GM12864 (cell line): ENCODE measurements around the gene PTGS2.
"Not testable (repeated sequence)": the region's sequence is repeated elsewhere in the genome, so short reads cannot be mapped to it uniquely, and the experiment has no call there.

Experiments
- DNase-seq: peaks from one replicate; pipeline ENCODE4 v3.0.0-alpha.2; 2011; ENCODE audit warnings: low read depth
- H3K4me3 ChIP-seq: 2 replicates; pipeline ENCODE4 v1.5.1; 2011; ENCODE audit warnings: mild to moderate bottlenecking, low read depth, low read length, control low read depth
- TF ChIP-seq, protein P1 (sequence below): IDR thresholded peaks from 2 replicates; pipeline ENCODE4 v1.5.1; 2011; ENCODE audit warnings: low read depth, mild to moderate bottlenecking, moderate library complexity, low read length, control low read depth, inconsistent platforms; ENCODE audit errors: missing control alignments

Gene PTGS2

DNA sequence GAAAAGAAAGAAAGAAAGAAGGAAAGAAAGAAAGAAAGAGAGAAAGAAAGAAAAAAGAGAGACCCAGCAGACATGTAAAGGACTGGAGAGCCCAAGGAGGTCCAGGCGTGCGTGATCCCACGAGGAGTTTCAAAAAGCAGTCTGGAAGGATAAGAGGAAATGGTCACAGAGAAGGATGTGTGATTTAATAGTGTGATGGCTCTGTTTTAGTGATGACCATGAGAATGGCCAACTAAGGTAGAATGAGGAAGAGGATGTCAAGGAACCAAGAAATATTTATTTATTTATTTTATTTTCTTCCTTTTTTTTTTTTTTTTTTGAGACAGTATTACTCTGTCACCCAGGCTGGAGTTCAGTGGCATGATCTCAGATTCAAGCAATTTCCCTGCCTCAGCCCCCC, 25.5 kb downstream of the PTGS2 start:
- DNase-seq, result no peak
- H3K4me3 ChIP-seq, result no peak overlapping the region
- TF ChIP-seq, protein P1, sequence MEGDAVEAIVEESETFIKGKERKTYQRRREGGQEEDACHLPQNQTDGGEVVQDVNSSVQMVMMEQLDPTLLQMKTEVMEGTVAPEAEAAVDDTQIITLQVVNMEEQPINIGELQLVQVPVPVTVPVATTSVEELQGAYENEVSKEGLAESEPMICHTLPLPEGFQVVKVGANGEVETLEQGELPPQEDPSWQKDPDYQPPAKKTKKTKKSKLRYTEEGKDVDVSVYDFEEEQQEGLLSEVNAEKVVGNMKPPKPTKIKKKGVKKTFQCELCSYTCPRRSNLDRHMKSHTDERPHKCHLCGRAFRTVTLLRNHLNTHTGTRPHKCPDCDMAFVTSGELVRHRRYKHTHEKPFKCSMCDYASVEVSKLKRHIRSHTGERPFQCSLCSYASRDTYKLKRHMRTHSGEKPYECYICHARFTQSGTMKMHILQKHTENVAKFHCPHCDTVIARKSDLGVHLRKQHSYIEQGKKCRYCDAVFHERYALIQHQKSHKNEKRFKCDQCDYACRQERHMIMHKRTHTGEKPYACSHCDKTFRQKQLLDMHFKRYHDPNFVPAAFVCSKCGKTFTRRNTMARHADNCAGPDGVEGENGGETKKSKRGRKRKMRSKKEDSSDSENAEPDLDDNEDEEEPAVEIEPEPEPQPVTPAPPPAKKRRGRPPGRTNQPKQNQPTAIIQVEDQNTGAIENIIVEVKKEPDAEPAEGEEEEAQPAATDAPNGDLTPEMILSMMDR, result no peak

DNA sequence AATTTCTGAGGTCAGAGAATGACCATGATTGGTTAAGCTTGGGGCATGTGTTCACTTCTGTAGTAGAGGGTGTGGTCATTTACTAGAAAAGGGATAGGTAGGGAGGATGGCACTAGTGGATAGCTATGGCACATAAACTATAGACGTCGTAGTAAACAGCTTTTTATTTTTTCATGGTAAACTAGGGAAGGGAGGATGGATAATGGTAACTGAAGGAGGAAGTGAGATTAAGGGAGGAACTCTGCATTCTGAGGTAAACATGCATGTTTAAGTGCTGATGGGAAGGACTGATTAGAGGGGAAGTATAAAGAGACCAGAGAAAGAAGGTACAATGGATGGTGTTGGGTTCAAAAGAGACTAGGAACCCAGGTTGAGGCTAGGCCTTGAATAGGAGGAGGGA, 26.9 kb downstream of the PTGS2 start:
- DNase-seq, result no peak
- TF ChIP-seq, protein P1, result no peak
- no peak overlapping the region for H3K4me3 ChIP-seq

DNA sequence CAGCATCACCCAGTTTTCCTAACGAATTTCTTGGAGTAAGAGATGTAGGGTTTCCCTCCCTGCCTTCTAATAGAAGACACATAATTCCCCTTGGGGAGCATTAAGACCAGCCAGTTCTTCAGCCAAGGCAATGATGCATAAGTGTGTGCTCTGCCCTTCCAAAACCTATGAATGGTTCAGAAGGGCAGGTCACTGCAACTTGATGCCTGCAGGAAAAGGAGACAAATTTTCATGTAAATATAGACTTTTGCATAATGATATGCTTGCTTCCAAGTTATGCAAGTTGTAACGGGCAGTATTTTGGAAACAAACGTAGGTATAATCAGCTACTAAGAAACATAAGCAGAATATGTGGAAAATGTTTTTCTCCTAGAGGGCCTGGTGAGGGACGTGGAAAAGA, 31.6 kb downstream of the PTGS2 start:
- no peak for DNase-seq
- no peak overlapping the region for H3K4me3 ChIP-seq
- TF ChIP-seq, protein P1, result no peak

DNA sequence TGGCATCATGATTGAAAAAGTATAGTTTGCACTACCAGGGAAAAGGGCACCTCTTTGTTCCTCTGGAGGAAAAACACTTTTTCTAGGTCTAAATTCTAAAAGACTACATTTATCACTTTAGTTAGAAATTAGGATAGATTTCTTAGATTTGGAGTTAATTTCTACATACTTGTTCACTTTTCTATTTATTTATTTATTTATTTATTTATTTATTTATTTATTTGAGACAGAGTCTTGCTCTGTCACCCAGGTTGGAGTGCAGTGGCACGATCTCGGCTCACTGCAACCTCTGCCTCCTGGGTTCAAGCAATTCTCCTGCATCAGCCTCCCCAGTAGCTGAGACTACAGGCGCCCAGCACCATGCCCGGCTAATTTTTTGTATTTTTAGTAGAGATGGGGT, 32.2 kb downstream of the PTGS2 start:
- H3K4me3 ChIP-seq, DNase-seq: not testable (repeated sequence)

DNA sequence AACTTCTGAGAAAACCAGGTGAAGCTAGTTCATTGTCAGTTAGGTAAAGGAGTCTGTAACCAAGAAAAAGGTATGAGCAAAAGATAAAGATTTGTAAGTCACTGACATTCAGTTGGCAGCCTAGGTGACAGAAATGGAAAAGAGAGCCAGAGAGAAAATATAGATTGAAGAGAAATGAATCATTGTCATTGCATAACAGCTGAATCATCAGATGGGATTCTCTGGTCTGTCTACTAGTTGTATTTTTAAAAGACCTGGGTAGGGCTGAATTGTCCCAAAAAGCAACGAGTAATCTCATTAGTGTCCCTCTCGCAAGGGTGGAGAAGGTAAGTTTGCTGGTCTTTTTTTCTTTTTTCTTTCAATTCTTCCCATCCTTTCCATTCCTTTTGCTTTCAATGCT, 36.6 kb downstream of the PTGS2 start:
- TF ChIP-seq, protein P1, result no peak
- DNase-seq, result no peak

DNA sequence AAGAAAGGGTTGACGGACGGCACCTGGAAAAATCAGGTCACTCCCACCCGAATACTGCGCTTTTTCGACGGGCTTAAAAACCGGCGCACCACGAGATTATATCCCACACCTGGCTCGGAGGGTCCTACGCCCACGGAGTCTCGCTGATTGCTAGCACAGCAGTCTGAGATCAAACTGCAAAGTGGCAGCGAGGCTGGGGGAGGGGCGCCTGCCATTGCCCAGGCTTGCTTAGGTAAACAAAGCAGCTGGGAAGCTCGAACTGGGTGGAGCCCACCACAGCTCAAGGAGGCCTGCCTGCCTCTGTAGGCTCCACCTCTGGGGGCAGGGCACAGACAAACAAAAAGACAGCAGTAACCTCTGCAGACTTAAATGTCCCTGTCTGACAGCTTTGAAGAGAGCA, 42.7 kb downstream of the PTGS2 start:
- not testable (repeated sequence) for H3K4me3 ChIP-seq, DNase-seq

More for the DNA sequence above, 36.6 kb downstream of the PTGS2 start:
- no peak overlapping the region for H3K4me3 ChIP-seq

DNA sequence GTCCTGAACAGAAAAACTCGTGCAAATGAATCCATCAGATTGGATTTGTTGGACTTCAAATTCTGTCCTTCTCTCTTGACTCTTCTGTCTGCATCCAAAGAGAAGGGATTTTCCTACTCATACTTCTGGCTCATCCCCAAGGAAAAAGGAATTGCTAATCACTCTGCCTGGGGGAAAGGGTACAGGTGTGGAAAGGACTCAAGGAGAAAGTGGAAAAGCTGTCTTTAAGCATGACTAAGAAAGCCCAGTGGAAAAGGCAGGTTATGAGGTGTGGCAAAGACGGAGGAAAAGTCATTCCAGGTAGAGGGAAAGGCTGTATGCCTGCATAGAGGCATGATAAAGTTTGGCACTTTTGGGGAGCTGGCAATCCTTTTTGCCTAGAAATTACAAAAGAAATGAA, 43.4 kb downstream of the PTGS2 start:
- TF ChIP-seq, protein P1, result no peak
- no peak overlapping the region for H3K4me3 ChIP-seq
- DNase-seq, result no peak

DNA sequence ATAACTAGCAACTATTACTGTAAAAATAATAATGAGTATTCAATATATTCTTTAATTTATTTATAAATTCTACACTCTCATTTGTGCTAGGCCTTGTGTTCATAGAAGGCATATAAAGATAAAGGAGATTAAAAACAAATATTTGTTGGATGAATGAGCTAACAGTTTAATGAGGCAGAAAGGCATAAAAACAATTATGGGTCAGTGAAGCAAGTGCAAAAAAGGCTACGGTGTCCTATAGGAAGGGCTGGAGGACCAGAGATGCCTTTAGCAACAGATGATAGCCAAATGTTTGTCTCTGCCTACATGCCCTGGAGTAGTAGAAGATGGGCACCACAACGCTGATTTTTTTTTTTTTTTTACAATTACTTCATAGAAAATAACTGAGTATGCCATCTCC, 45.7 kb downstream of the PTGS2 start:
- H3K4me3 ChIP-seq, result no peak overlapping the region
- DNase-seq, result no peak
- TF ChIP-seq, protein P1, result no peak
